Natural killer cell (primary cell): ENCODE measurements around the gene ETV3. TPM values are rescaled to one million over a fixed set of nuclear protein-coding genes. Genes with fewer than 3 reads are reported as not detected.
A peak's percentile ranks its signal among the peaks of the same experiment; 100 is the strongest.
"Not testable (repeated sequence)": the region's sequence is repeated elsewhere in the genome, so short reads cannot be mapped to it uniquely, and the experiment has no call there.

ENCODE experiments used
- ATAC-seq, 3 donors: fragments of 150-1000 bp in 2 of 3; fragments of 200-7000 bp in 1 of 3; cut with Tn5 transposase; 1 replicate in 1 of 3; 2 replicates in 2 of 3; pipeline ENCODE4 v1.10.0; 2021; ENCODE audit warnings: mild to moderate bottlenecking in 2 of 3, moderate library complexity in 2 of 3
- DNase-seq, 2 donors: peaks; one replicate each; pipeline versions ENCODE4 v3.0.0 to v3.0.0-alpha.2; 2013 to 2021; ENCODE audit warnings: mixed read lengths in 1 of 2
- H3K27ac ChIP-seq: one replicate; pipeline ENCODE4 v1.5.1; 2013; ENCODE audit warnings: mild to moderate bottlenecking, low read length
- H3K27me3 ChIP-seq: one replicate; pipeline ENCODE4 v1.6.1; 2013; ENCODE audit warnings: low read length; ENCODE audit not compliant: control insufficient read depth, insufficient read depth
- H3K36me3 ChIP-seq: one replicate; pipeline ENCODE4 v1.6.1; 2013; ENCODE audit warnings: low read length; ENCODE audit not compliant: control insufficient read depth, insufficient read depth
- H3K4me1 ChIP-seq: one replicate; pipeline ENCODE4 v1.6.1; 2013; ENCODE audit warnings: low read length; ENCODE audit not compliant: control insufficient read depth, insufficient read depth
- H3K4me3 ChIP-seq: one replicate; pipeline ENCODE4 v1.5.1; 2013; ENCODE audit warnings: low read length
- H3K9me3 ChIP-seq: one replicate; pipeline ENCODE4 v1.6.1; 2013; ENCODE audit warnings: low read length; ENCODE audit not compliant: control insufficient read depth, insufficient read depth
- H3K27ac Mint-ChIP-seq, 2 donors: one replicate each; pipeline ENCODE4 v1.8.0; 2022; ENCODE audit warnings: mild to moderate bottlenecking in 2 of 2, mixed read lengths in 2 of 2, moderate library complexity in 1 of 2
- H3K27me3 Mint-ChIP-seq, 2 donors: one replicate each; pipeline ENCODE4 v1.8.0; 2022; ENCODE audit warnings: low read depth in 2 of 2, mixed read lengths in 2 of 2
- H3K36me3 Mint-ChIP-seq: one replicate; pipeline ENCODE4 v1.8.0; 2022; ENCODE audit warnings: mixed read lengths
- H3K4me1 Mint-ChIP-seq, 2 donors: one replicate each; pipeline ENCODE4 v1.8.0; 2022; ENCODE audit warnings: mixed read lengths in 2 of 2
- H3K4me3 Mint-ChIP-seq: one replicate; pipeline ENCODE4 v1.8.0; 2022; ENCODE audit warnings: mild to moderate bottlenecking, moderate library complexity, mixed read lengths
- H3K9me3 Mint-ChIP-seq, 2 donors: one replicate each; pipeline ENCODE4 v1.8.0; 2022; ENCODE audit warnings: mixed read lengths in 2 of 2
- WGBS: methylation state at CpG from one replicate; pipeline ENCODE4 v1.1.7; 2013; ENCODE audit warnings: missing lambda C conversion rate; ENCODE audit not compliant: insufficient coverage; 5-methylcytosine and 5-hydroxymethylcytosine counted together
- intact Hi-C: fragments of 100-400 bp; cut with micrococcal nuclease; formaldehyde crosslinking; loops from one replicate; pipeline ENCODE4 v1.14.2; 2022
- total RNA-seq, 4 donors: library from RNA; stranded (reverse); fragments of 120-200 nt in 1 of 4; gene quantifications; one replicate each; pipeline versions ENCODE4 v1.2.3 to v1.2.4, GENCODE V29; 2013 to 2022
- TF ChIP-seq, protein P1 (sequence below): fragments of 200-600 bp; IDR thresholded peaks from one replicate; pipeline ENCODE4 v1.8.0; 2022; ENCODE audit warnings: antibody characterized with exemption

ETV3 gene
- 100 to 1,000 TPM in 1 of 3 donors, 10 to 100 TPM in 2; 58.3 to 101 (median 76.6) TPM for total RNA-seq
- 43.6 TPM for total RNA-seq (2013)

DNA sequence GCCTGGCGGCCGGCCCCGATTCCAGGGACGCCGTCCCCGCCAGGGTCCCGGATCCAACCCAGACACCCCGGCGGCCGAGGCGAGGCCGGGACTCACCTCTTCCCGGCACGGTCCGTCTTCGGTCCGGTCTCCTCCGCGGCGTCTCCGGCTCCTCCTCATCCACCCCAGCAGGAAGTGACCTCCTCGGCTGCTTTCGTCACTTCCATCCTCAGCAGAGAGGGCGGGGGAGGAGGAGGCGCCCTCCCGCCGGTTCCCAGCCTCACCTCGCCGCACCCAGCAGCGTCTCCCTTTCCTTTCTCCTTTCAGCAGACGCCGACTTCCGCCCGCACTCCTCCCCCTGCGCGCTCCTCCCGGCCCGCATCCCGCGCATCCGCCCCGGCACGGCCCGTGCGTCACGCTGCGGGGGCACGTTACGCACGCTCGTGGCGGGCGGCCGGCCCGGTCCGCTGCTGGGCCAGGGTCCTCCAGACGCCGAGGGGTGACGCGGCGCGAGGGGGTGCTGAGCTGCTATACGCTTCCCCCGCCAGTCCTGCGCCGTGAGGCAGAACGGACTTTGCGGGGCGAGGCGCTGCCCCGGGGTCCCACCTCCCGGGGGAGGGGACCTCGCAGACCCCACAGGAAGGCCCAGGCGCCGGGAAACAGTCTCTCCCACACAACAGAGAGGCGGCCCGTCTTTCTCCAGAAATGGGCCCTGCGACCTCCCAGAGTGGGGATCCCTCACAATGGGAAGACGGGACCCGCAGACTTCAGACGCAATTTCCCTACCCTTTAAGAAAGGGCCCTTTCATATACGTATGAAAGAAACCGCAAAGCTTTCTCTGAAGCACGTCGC lies at the start of gene ETV3:
Gene ETV3 (minus strand): TSS at position 176 of the 832 bp plus-strand sequence. CDS start 2,043 bp downstream, outside the sequence.
- ATAC-seq (peak; percentile 84 to 89 (median 86)), DNase-seq (peak; percentile 72 to 94)
- 0% methylated on average over 85 of the region's 85 CpGs for WGBS
- TF ChIP-seq, protein P1, sequence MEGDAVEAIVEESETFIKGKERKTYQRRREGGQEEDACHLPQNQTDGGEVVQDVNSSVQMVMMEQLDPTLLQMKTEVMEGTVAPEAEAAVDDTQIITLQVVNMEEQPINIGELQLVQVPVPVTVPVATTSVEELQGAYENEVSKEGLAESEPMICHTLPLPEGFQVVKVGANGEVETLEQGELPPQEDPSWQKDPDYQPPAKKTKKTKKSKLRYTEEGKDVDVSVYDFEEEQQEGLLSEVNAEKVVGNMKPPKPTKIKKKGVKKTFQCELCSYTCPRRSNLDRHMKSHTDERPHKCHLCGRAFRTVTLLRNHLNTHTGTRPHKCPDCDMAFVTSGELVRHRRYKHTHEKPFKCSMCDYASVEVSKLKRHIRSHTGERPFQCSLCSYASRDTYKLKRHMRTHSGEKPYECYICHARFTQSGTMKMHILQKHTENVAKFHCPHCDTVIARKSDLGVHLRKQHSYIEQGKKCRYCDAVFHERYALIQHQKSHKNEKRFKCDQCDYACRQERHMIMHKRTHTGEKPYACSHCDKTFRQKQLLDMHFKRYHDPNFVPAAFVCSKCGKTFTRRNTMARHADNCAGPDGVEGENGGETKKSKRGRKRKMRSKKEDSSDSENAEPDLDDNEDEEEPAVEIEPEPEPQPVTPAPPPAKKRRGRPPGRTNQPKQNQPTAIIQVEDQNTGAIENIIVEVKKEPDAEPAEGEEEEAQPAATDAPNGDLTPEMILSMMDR: no peak
- Mint-ChIP-seq H3K4me1 (peaks cover 57 to 61% of the 10 kb centered on the region in 2 donors), H3K9me3 (no peaks in the 10 kb centered on the region), H3K36me3 (no peaks in the 10 kb centered on the region), H3K27ac (peak within 1 kb of the TSS; percentile 96 to 98), H3K27me3 (no peaks in the 10 kb centered on the region), H3K4me3 (peak within 1 kb of the TSS; percentile 96)
- H3K27ac ChIP-seq: peak within 1 kb of the TSS; percentile 99
- peaks cover 24% of the 10 kb centered on the region for H3K36me3 ChIP-seq
- H3K27me3 ChIP-seq: no peaks in the 10 kb centered on the region
- peaks cover 41% of the 10 kb centered on the region for H3K4me1 ChIP-seq
- no peaks in the 10 kb centered on the region for H3K9me3 ChIP-seq
- peak within 1 kb of the TSS; percentile 64 for H3K4me3 ChIP-seq
- intact Hi-C loops: no loop called here

DNA sequence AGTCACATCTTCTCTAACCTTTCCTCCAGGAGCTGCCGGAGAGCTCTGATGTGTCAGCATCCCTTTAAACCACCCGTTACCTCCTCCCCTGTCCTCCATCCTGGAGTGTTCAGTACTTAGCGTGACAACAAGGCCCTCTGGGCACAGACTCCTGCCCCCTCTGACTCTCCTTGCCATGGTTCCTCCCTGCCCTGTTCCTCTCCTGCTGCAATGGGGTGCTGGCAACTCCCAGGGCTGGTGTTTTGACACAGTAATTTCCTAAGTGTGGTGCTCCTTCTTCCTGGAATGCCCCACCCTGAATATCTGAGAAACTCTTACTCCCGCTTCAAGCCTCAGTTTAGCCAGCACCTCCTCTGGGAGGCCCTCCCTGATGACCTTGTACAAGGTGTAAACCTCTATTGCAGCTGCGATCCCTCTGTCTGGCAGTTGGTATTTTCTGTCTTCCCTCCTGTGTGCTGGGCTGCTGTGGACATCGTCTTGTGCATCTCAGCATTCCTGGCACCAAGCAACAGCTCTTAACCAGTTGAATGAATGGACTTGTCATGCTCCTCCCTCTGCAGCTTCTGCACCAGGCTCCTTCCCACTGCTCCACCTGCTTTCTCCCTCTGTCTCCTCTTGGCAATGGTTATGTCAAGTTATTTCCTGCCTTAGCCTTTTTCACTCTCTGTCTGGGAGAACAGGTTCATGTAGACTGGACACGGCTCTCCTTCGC lies 48.2 kb upstream of the ETV3 start:
- Histone ChIP-seq H3K36me3 (no peaks in the 10 kb centered on the region), H3K4me1 (no peaks in the 10 kb centered on the region), H3K27ac (no peak overlapping the region), H3K4me3 (no peak overlapping the region), H3K27me3 (no peaks in the 10 kb centered on the region), H3K9me3 (no peaks in the 10 kb centered on the region)
- Mint-ChIP-seq H3K4me1 (no peaks in the 10 kb centered on the region), H3K27ac (no peak overlapping the region), H3K4me3 (no peak overlapping the region), H3K27me3 (peaks cover 16 to 22% of the 10 kb centered on the region in 2 donors), H3K36me3 (no peaks in the 10 kb centered on the region), H3K9me3 (no peaks in the 10 kb centered on the region)
- no peak for ATAC-seq
- no peak for DNase-seq
- intact Hi-C loops: no loop called here
- TF ChIP-seq, protein P1: no peak
- 85% methylated on average over 8 of the region's 8 CpGs for WGBS

DNA sequence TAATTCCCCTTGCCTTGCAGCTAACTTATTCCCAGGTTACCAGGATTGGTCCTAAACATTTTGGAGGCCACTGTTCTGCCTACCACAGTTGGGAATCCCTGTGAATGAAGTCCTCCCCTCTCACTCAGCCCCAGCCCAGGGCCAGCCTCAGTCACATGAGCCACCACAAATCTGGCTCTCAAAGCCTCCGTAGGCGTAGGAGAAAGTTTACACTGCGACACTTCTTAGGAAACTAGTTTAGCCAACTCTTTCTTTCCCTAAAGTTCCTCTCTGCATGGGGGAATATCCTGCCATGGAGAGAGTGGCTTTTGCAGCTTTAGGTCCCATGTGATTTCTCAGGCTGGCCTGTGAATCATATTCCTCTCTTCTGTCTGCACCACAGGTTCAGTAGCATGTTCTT lies 45.7 kb upstream of the ETV3 start:
- no peaks in the 10 kb centered on the region for H3K9me3 Mint-ChIP-seq
- intact Hi-C loops: no loop called here
- no peak overlapping the region for H3K27ac Mint-ChIP-seq
- DNase-seq (no peak), ATAC-seq (no peak)
- WGBS: 93% methylated on average over 3 of the region's 3 CpGs
- H3K4me3 Mint-ChIP-seq: no peak overlapping the region
- Histone ChIP-seq H3K4me1 (no peaks in the 10 kb centered on the region), H3K27me3 (peaks cover 2% of the 10 kb centered on the region), H3K36me3 (no peaks in the 10 kb centered on the region), H3K4me3 (no peak overlapping the region), H3K27ac (no peak overlapping the region), H3K9me3 (no peaks in the 10 kb centered on the region)
- no peaks in the 10 kb centered on the region for H3K4me1 Mint-ChIP-seq
- TF ChIP-seq, protein P1: no peak
- H3K36me3 Mint-ChIP-seq: no peaks in the 10 kb centered on the region
- H3K27me3 Mint-ChIP-seq: peaks cover 10 to 20% of the 10 kb centered on the region in 2 donors

DNA sequence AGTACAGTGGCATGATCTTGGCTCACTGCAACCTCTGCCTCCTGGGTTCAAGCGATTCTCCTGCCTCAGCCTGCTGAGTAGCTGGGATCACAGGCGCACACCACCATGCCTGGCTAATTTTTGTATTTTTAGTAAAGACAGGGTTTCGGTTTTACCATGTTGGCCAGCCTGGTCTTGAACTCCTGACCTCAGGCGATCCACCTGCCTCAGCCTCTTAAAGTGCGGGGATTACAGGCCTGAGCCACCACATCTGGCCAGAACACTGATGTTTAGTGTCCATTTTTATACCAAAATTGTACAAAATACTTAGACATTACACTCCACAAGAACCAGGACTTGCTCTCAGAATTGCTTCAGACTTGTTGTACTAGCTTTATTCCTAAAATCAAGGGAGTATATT lies 44.2 kb upstream of the ETV3 start:
- H3K36me3 ChIP-seq, ATAC-seq, H3K36me3 Mint-ChIP-seq, H3K27me3 ChIP-seq, H3K9me3 ChIP-seq, H3K4me1 Mint-ChIP-seq, H3K4me3 ChIP-seq, H3K27ac ChIP-seq, H3K4me3 Mint-ChIP-seq, DNase-seq, intact Hi-C loops, H3K4me1 ChIP-seq, H3K9me3 Mint-ChIP-seq, H3K27ac Mint-ChIP-seq: not testable (repeated sequence)
- 74% methylated on average over 5 of the region's 5 CpGs for WGBS
- H3K27me3 Mint-ChIP-seq: peaks cover 0 to 18% of the 10 kb centered on the region in 2 donors
